HAP-1 (cell line): ENCODE results near the gene DISC1.

Experiments
- DNase-seq, 2 experiments: peaks; one replicate each; pipeline ENCODE4 v3.0.0-alpha.2; 2016 to 2020; ENCODE audit warnings: low spot score in 2 of 2
- H3K27me3 ChIP-seq: fragments of 250-450 bp; sonication (Bioruptor Pico); 2 replicates; pipeline ENCODE4 v1.5.1; 2020; ENCODE audit warnings: low read depth, mild to moderate bottlenecking, moderate library complexity
- H3K36me3 ChIP-seq: fragments of 250-450 bp; sonication (Bioruptor Pico); replicated peaks from 2 replicates; pipeline ENCODE4 v1.5.1; 2020; ENCODE audit warnings: mild to moderate bottlenecking
- H3K4me1 ChIP-seq: fragments of 250-450 bp; sonication (Bioruptor Pico); 2 replicates; pipeline ENCODE4 v1.5.1; 2020; ENCODE audit warnings: mild to moderate bottlenecking
- H3K4me3 ChIP-seq: fragments of 250-450 bp; sonication (Bioruptor Pico); 2 replicates; pipeline ENCODE4 v1.5.1; 2020; ENCODE audit warnings: mild to moderate bottlenecking, moderate library complexity
- H3K9me3 ChIP-seq: fragments of 250-450 bp; sonication (Bioruptor Pico); 2 replicates; pipeline ENCODE4 v1.5.1; 2020; ENCODE audit warnings: mild to moderate bottlenecking, moderate library complexity
- in situ Hi-C: fragments of 300-500 bp; cut with MboI; formaldehyde crosslinking; loops from 3 replicates; pipeline ENCODE4 v1.14.3; 2020; ENCODE audit warnings: low sequenced_read_pairs, inconsistent platforms, mixed read lengths

DISC1 gene

DNA sequence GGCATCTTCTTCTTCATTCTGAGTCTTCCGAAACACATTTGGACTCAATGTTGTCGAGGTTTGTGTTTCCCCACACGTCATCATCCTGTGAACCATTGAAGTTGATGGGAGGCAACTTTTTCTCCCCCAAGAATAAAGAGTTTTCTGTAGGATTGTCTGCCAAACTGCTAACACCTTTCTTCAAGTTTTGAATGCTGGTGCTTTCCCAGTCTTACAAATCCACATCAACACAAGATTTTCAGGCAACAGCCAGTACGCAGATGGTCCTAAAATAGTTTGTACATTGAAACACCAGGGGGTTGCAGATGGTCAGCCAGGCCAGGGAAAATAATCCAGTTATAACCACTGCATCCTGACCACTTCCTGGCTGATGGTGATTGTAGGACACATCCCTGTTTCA, 187.9 kb downstream of the DISC1 start:
- H3K36me3 ChIP-seq: no peaks in the 10 kb centered on the region
- H3K9me3 ChIP-seq: no peaks in the 10 kb centered on the region
- H3K4me3 ChIP-seq: no peak overlapping the region
- peaks cover 3% of the 10 kb centered on the region; the same call in 1 of the 2 replicates for H3K27me3 ChIP-seq
- in situ Hi-C loops: no loop called here
- H3K4me1 ChIP-seq: no peaks in the 10 kb centered on the region
- no peak for DNase-seq

DNA sequence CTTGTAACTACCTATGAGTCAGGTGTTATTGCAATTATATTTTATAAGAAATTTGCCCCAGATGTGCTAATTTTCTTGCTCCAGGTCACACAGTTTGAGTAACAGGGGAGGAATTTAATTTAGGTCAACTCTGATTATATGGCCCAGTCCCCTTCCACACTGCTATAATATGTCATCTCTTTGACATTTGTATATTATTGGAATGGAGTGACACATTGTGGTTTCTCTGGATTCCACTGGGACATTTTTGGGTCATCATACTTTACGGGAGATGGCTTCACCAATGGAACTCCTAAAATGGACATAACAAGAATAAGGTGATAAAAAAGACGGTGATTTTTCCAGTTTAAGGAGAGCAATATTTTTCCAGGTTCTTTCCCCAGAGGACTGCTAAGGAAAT, 191.2 kb downstream of the DISC1 start:
- Histone ChIP-seq H3K9me3 (no peaks in the 10 kb centered on the region), H3K27me3 (peaks cover 3% of the 10 kb centered on the region; the same call in 1 of the 2 replicates), H3K36me3 (no peaks in the 10 kb centered on the region), H3K4me1 (no peaks in the 10 kb centered on the region), H3K4me3 (no peak overlapping the region)
- in situ Hi-C loops: no loop called here
- no peak for DNase-seq

DNA sequence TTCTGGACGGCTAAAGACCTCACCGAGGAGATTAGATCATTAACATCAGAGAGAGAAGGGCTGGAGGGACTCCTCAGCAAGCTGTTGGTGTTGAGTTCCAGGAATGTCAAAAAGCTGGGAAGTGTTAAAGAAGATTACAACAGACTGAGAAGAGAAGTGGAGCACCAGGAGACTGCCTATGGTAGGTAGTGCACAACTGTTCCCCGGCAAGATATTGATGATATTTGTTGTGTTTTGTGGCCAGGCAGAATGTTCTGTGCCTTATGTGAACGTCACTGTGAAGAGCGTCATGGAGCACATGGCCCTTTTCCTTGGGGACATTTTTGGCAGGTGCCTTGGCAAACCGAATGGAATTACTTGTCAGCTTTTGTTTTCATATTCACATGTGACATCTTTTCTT, 191.7 kb downstream of the DISC1 start:
- peaks cover 3% of the 10 kb centered on the region for H3K27me3 ChIP-seq
- in situ Hi-C loops: no loop called here
- no peak overlapping the region for H3K4me3 ChIP-seq
- no peaks in the 10 kb centered on the region for H3K4me1 ChIP-seq
- H3K9me3 ChIP-seq: no peaks in the 10 kb centered on the region
- no peak for DNase-seq
- no peaks in the 10 kb centered on the region for H3K36me3 ChIP-seq

DNA sequence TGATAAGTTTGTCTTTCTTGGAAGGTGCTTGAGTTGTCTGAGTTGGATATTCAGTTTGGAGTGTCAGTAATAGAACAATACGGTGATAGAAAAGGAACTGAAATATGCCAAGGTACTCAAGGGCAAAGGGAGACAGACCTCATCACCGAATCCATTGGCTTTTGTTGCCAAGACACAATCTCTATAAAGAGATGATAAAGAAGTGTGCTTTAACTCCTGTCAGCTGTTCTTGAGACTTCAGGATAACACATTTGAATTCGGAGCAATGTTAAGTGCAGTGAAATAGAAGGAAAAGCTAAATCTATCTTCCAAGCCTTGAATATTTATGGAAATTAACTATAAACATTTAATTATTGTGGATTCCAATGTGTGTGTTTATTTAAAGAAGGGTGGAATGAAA, 194.7 kb downstream of the DISC1 start:
- in situ Hi-C loops: no loop called here
- no peaks in the 10 kb centered on the region for H3K4me1 ChIP-seq
- H3K27me3 ChIP-seq: peaks cover 3% of the 10 kb centered on the region
- no peak for DNase-seq
- no peaks in the 10 kb centered on the region for H3K36me3 ChIP-seq
- H3K9me3 ChIP-seq: no peaks in the 10 kb centered on the region
- H3K4me3 ChIP-seq: no peak overlapping the region

DNA sequence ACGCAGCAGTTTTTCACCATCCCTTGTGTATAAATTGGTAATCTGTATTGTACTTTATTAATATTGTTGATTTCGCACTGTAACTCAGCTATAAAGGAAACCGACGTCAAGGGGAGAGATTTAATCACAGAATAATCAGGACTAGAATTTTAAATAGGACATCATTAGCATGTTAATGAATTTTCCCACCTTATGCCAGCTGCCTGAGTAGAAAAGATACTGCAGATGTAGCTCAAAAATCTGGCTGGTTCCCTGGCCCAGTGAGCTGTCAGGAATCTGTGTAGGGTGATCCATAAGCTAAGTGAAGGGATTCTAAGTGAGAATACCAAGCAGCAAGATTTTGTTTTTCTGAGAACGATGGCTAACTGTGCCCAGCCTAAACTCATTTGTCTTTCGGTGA, 195.5 kb downstream of the DISC1 start:
- H3K4me1 ChIP-seq: no peaks in the 10 kb centered on the region
- no peak for DNase-seq
- in situ Hi-C loops: no loop called here
- H3K9me3 ChIP-seq: no peaks in the 10 kb centered on the region
- H3K36me3 ChIP-seq: no peaks in the 10 kb centered on the region
- no peak overlapping the region for H3K4me3 ChIP-seq
- peaks cover 3% of the 10 kb centered on the region for H3K27me3 ChIP-seq

DNA sequence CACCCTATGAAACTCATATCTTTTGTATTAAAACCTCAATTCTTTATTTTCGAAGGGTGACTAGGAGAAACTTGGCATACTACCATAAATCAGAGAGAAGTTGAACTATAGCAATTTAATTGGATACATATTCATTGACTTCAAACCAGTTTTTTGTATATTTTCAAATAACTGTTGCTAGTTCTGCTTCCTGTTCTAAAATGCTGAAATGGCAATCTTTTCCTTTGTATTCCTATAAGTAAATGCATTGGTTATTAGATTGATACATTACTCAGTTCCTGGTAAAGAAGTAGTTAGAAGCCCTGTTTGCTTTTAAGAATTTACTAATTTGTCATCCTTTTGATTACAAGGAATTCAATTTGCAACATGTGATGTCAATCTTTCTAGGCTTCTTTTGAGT, 200.0 kb downstream of the DISC1 start:
- H3K4me1 ChIP-seq: no peaks in the 10 kb centered on the region
- H3K27me3 ChIP-seq: no peaks in the 10 kb centered on the region; the same call in 1 of the 2 replicates
- in situ Hi-C loops: no loop called here
- H3K36me3 ChIP-seq: no peaks in the 10 kb centered on the region
- H3K9me3 ChIP-seq: no peaks in the 10 kb centered on the region
- no peak for DNase-seq
- no peak overlapping the region for H3K4me3 ChIP-seq

DNA sequence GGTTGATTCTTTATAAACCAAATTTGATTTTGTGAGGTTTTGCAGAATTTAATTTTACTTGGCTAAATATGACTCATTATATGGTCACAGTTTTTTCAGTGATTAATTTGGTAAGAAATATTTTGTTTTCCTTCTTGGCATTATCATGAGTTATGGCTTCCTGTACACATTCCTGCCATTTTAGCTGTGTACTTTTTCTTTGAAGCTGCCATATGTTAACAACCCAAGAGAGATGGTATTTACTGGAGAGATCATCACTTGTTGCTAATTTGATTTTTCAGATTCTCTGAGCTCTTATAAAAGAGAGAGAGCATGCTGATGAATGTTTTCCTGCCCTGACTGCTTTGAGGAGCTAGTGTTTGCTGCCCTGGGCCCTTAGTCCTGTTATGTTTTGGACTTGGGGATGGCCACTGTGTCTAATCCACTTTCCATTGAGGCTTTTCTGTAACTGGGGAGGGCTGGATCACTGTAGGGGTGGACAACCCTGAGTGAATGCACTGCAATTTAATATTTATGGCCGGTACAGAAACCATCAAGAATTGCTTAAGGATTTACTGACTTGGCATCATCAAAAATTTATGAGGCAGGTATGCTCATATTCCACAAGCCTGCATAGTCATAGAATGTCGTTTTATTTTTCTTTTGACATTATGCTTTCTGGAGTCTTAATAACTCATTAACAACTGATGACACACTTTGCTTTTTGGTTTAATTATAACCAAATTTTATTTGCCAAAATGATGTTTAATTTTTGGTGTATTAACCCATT, 200.9 kb downstream of the DISC1 start:
- H3K27me3 ChIP-seq: no peaks in the 10 kb centered on the region; the same call in 1 of the 2 replicates
- in situ Hi-C loops: no loop called here
- no peak overlapping the region for H3K4me3 ChIP-seq
- DNase-seq: no peak
- H3K36me3 ChIP-seq: no peaks in the 10 kb centered on the region
- no peaks in the 10 kb centered on the region for H3K4me1 ChIP-seq
- no peaks in the 10 kb centered on the region for H3K9me3 ChIP-seq

DNA sequence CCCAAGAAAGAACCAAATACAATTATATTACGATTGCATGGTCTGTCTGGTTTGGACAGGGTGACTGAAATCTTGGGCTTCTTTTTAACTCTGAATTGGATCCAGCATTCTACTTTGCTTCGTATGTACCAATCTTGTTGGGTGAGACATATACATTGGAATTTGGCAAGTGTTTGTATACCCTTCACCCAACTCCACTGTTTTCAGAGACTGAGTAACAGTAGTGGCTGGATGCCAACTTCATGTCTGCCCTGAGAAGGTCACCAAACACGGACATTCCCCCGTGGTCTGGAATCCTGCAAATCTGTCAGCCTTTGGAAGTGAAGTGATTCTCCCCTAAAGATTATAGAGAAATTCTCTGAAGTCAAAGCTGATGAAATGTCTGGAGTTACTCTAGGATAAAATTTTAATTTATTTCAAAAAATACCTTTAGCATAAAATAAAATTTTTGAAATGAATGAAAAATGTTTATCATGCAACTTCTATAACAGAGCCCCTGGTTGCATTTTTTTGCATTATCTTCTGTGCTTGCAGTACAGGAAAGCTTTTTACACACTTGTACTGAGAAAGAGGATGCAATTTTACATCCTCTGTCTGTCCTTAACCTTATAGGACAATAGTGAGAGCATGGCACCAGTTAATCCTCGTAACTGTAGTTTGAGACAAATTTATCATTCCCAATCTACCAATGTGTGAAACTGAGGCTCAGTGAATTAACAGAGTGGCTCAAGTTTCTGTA, 201.8 kb downstream of the DISC1 start:
- Histone ChIP-seq H3K4me1 (no peaks in the 10 kb centered on the region), H3K4me3 (no peak overlapping the region), H3K27me3 (no peaks in the 10 kb centered on the region; the same call in 1 of the 2 replicates), H3K9me3 (no peaks in the 10 kb centered on the region), H3K36me3 (no peaks in the 10 kb centered on the region)
- in situ Hi-C loops: no loop called here
- DNase-seq: no peak

DNA sequence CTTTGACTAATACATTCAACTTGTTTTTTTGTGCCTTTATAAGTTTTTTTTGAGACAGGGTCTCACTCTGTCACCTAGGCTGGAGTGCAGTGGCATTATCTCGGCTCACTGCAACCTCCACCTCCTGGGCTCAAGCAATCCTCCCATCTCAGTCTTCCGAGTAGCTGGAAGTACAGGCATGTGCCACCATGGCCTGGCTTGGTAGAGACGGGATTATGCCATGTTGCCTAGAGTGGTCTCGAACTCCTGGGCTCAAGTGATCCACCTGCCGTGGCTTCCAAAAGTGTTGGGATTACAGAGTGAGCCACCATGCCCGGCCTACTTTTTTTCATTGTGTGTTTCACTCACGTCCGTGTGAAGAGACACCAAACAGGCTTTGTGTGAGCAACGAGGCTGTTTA, 202.7 kb downstream of the DISC1 start:
- H3K4me1 ChIP-seq: no peaks in the 10 kb centered on the region
- DNase-seq: no peak
- H3K27me3 ChIP-seq: no peaks in the 10 kb centered on the region
- no peaks in the 10 kb centered on the region for H3K9me3 ChIP-seq
- no peak overlapping the region for H3K4me3 ChIP-seq
- no peaks in the 10 kb centered on the region for H3K36me3 ChIP-seq
- in situ Hi-C loops: no loop called here

DNA sequence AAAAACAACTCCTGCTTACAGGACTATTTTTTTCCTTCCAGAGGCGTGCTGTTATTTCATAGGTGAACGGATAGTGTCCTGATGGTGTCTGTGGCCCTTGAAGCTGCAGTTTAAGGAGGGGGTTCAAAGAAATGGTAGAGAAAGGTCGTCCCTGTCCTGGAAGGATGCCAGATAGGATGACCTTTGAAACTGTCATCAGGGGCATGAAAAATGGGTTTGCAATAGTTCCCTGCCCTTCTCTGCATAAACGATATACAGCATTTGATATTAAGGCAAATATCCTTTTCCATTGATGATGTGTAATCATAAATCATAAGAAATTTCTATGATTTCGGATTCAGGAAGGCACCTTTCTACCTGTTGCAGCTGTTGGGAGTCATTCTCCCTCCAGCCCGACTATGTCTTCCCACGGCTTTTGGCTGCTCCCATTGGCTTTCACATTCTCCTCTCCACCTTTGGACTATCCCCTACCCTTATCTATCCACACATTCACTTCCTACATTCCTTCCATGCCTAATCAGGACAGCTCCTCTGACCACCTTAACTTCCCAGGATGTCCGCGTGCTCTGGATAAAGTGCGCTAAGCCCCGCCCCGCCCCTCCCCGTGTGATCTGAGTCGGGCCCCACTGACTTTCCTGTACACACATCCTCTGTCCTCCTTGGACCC, 209.8 kb downstream of the DISC1 start:
- Histone ChIP-seq H3K4me3 (no peak overlapping the region), H3K4me1 (no peaks in the 10 kb centered on the region), H3K36me3 (no peaks in the 10 kb centered on the region), H3K27me3 (no peaks in the 10 kb centered on the region), H3K9me3 (no peaks in the 10 kb centered on the region)
- in situ Hi-C loops: no loop called here
- DNase-seq: no peak

DNA sequence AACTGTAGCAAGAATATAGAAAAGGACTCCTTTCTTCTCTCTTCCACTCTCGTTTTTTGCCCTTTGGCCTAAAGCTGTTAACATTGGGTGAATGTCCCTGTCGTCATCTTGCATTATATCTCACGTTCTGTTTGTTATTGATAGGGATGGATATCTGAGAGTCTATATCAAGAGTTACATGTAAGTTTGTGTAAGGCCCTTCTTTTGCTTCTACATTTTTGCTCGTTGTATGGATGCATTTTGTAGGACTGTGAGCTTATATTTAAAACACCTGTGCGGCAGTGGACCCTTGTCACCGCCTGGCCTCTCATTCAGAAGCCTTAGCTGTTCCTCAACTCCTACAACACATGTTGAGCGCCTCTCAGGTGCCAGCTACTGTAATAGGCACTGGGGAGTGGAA, 211.9 kb downstream of the DISC1 start:
- Histone ChIP-seq H3K4me3 (no peak overlapping the region), H3K4me1 (no peaks in the 10 kb centered on the region), H3K36me3 (no peaks in the 10 kb centered on the region), H3K9me3 (no peaks in the 10 kb centered on the region), H3K27me3 (no peaks in the 10 kb centered on the region)
- in situ Hi-C loops: no loop called here
- DNase-seq: no peak

DNA sequence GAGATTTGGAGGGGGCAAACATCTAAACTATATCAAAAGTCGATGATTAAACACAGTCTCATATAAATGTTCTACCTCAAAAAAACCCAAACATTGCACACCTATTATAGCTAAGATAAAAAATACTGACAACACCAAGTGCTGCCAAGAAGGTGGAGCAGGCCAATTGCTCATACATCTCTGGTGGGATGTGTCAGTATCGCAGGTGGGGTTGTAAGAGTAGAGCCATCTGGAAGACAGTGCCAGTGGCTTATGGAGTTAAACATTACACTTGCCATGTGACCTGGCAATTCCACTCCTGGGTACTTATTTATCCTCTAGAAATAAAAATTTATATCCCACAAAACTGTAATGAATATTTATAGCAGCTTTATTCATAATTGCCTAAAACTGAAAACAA, 213.4 kb downstream of the DISC1 start:
- no peaks in the 10 kb centered on the region for H3K27me3 ChIP-seq
- H3K36me3 ChIP-seq: no peaks in the 10 kb centered on the region
- H3K4me3 ChIP-seq: no peak overlapping the region
- no peaks in the 10 kb centered on the region for H3K4me1 ChIP-seq
- no peak for DNase-seq
- no peaks in the 10 kb centered on the region for H3K9me3 ChIP-seq
- in situ Hi-C loops: no loop called here

DNA sequence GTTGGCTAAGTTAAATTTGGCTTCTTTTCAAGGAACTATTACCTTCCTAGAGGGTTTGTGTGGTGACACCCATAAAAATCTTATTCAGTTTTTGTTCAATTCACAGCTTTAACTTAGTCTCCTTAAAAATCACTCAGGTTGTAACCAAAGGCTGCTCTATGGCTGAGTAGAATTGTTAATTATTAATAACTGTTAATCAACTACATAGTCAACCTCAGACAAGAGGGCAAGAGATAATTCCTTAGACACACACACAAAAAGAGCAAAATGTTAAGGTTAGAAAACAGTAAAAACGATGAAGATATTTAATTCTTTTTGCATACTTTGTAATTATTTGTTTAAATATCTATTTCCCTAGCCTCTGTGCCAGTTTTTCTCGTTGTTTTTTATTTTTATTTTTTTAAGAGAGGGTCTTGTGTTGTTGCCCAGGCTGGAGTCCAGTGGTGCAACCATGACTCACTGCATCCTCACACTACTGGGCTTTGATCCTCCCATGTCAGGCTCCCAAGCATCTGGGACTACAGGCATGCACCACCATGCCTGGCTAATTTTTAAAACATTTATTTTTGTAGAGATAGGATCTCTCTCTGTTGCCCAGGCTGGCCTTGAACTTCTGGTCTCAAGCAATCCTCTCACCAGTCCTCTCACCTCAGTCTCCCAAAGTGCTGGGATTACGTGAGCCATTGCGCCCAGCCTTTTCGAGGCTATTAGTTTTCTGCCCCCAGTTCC, 215.2 kb downstream of the DISC1 start:
- Histone ChIP-seq H3K9me3 (no peaks in the 10 kb centered on the region), H3K4me1 (no peaks in the 10 kb centered on the region), H3K27me3 (no peaks in the 10 kb centered on the region), H3K4me3 (no peak overlapping the region), H3K36me3 (no peaks in the 10 kb centered on the region)
- DNase-seq: no peak
- in situ Hi-C loops: no loop called here
